ENCODE measurements around the gene STPG2.

Gene STPG2

GRCh38 chr4:98027827-98028226 is 115.4 kb downstream of the STPG2 start:
- Histone ChIP-seq H3K36me3 (ENCODE audit: control insufficient read depth, insufficient read depth, low read length) (no peaks in the 10 kb centered on the region), H3K4me3 (ENCODE audit: insufficient read depth, low read depth, low read length, poor library complexity, severe bottlenecking) (no peak overlapping the region), H3K4me1 (ENCODE audit: control insufficient read depth, insufficient read depth, low read length, poor library complexity, severe bottlenecking) (no peaks in the 10 kb centered on the region), H3K9me3 (ENCODE audit: control insufficient read depth, low read length) (no peaks in the 10 kb centered on the region), H3K27ac (ENCODE audit: insufficient read depth, low read length, poor library complexity, severe bottlenecking) (no peak overlapping the region), H3K27me3 (replicated peaks; ENCODE audit: control insufficient read depth, insufficient read depth, low read length, poor library complexity, severe bottlenecking) (no peaks in the 10 kb centered on the region)
- no peak for DNase-seq

GRCh38 chr4:98026362-98026761 is 116.9 kb downstream of the STPG2 start:
- Histone ChIP-seq H3K4me1 (ENCODE audit: control insufficient read depth, insufficient read depth, low read length, poor library complexity, severe bottlenecking) (no peaks in the 10 kb centered on the region), H3K27me3 (replicated peaks; ENCODE audit: control insufficient read depth, insufficient read depth, low read length, poor library complexity, severe bottlenecking) (no peaks in the 10 kb centered on the region), H3K9me3 (ENCODE audit: control insufficient read depth, low read length) (no peaks in the 10 kb centered on the region), H3K4me3 (ENCODE audit: insufficient read depth, low read depth, low read length, poor library complexity, severe bottlenecking) (no peak overlapping the region), H3K36me3 (ENCODE audit: control insufficient read depth, insufficient read depth, low read length) (no peaks in the 10 kb centered on the region), H3K27ac (ENCODE audit: insufficient read depth, low read length, poor library complexity, severe bottlenecking) (no peak overlapping the region)
- DNase-seq: no peak

GRCh38 chr4:98006814-98007412 is 136.4 kb downstream of the STPG2 start:
- H3K4me1 ChIP-seq (ENCODE audit: control insufficient read depth, insufficient read depth, low read length, poor library complexity, severe bottlenecking): no peaks in the 10 kb centered on the region
- no peak overlapping the region for H3K27ac ChIP-seq (ENCODE audit: insufficient read depth, low read length, poor library complexity, severe bottlenecking)
- DNase-seq: no peak
- H3K27me3 ChIP-seq (replicated peaks; ENCODE audit: control insufficient read depth, insufficient read depth, low read length, poor library complexity, severe bottlenecking): no peaks in the 10 kb centered on the region
- no peaks in the 10 kb centered on the region for H3K9me3 ChIP-seq (ENCODE audit: control insufficient read depth, low read length)
- H3K4me3 ChIP-seq (ENCODE audit: insufficient read depth, low read depth, low read length, poor library complexity, severe bottlenecking): no peak overlapping the region
- H3K36me3 ChIP-seq (ENCODE audit: control insufficient read depth, insufficient read depth, low read length): no peaks in the 10 kb centered on the region

GRCh38 chr4:98006060-98006459 is 137.2 kb downstream of the STPG2 start:
- H3K36me3 ChIP-seq (ENCODE audit: control insufficient read depth, insufficient read depth, low read length): no peaks in the 10 kb centered on the region

GRCh38 chr4:98000940-98001339 is 142.3 kb downstream of the STPG2 start:
- H3K4me1 ChIP-seq (ENCODE audit: control insufficient read depth, insufficient read depth, low read length, poor library complexity, severe bottlenecking): no peaks in the 10 kb centered on the region
- DNase-seq: no peak
- no peaks in the 10 kb centered on the region for H3K36me3 ChIP-seq (ENCODE audit: control insufficient read depth, insufficient read depth, low read length)
- no peaks in the 10 kb centered on the region for H3K9me3 ChIP-seq (ENCODE audit: control insufficient read depth, low read length)
- no peaks in the 10 kb centered on the region for H3K27me3 ChIP-seq (replicated peaks; ENCODE audit: control insufficient read depth, insufficient read depth, low read length, poor library complexity, severe bottlenecking)
- no peak overlapping the region for H3K4me3 ChIP-seq (ENCODE audit: insufficient read depth, low read depth, low read length, poor library complexity, severe bottlenecking)
- H3K27ac ChIP-seq (ENCODE audit: insufficient read depth, low read length, poor library complexity, severe bottlenecking): no peak overlapping the region

More at GRCh38 chr4:98006060-98006459, 137.2 kb downstream of the STPG2 start:
- Histone ChIP-seq H3K9me3 (ENCODE audit: control insufficient read depth, low read length) (no peaks in the 10 kb centered on the region), H3K27me3 (replicated peaks; ENCODE audit: control insufficient read depth, insufficient read depth, low read length, poor library complexity, severe bottlenecking) (no peaks in the 10 kb centered on the region), H3K27ac (ENCODE audit: insufficient read depth, low read length, poor library complexity, severe bottlenecking) (no peak overlapping the region), H3K4me3 (ENCODE audit: insufficient read depth, low read depth, low read length, poor library complexity, severe bottlenecking) (no peak overlapping the region), H3K4me1 (ENCODE audit: control insufficient read depth, insufficient read depth, low read length, poor library complexity, severe bottlenecking) (no peaks in the 10 kb centered on the region)
- DNase-seq: no peak

- DNase-seq: no peak
- no peak overlapping the region for H3K4me3 ChIP-seq (ENCODE audit: insufficient read depth, low read depth, low read length, poor library complexity, severe bottlenecking)
These were observed 145.1 kb downstream of the STPG2 start for GRCh38 chr4:97998203-97998602.

GRCh38 chr4:97994765-97995465 is 148.4 kb downstream of the STPG2 start:
- Histone ChIP-seq H3K4me1 (ENCODE audit: control insufficient read depth, insufficient read depth, low read length, poor library complexity, severe bottlenecking) (no peaks in the 10 kb centered on the region), H3K27me3 (replicated peaks; ENCODE audit: control insufficient read depth, insufficient read depth, low read length, poor library complexity, severe bottlenecking) (no peaks in the 10 kb centered on the region), H3K9me3 (ENCODE audit: control insufficient read depth, low read length) (no peaks in the 10 kb centered on the region), H3K4me3 (ENCODE audit: insufficient read depth, low read depth, low read length, poor library complexity, severe bottlenecking) (no peak overlapping the region), H3K36me3 (ENCODE audit: control insufficient read depth, insufficient read depth, low read length) (no peaks in the 10 kb centered on the region), H3K27ac (ENCODE audit: insufficient read depth, low read length, poor library complexity, severe bottlenecking) (no peak overlapping the region)
- DNase-seq: no peak

More at GRCh38 chr4:97998203-97998602, 145.1 kb downstream of the STPG2 start:
- H3K27me3 ChIP-seq (replicated peaks; ENCODE audit: control insufficient read depth, insufficient read depth, low read length, poor library complexity, severe bottlenecking): no peaks in the 10 kb centered on the region
- no peaks in the 10 kb centered on the region for H3K9me3 ChIP-seq (ENCODE audit: control insufficient read depth, low read length)
- H3K36me3 ChIP-seq (ENCODE audit: control insufficient read depth, insufficient read depth, low read length): no peaks in the 10 kb centered on the region
- no peak overlapping the region for H3K27ac ChIP-seq (ENCODE audit: insufficient read depth, low read length, poor library complexity, severe bottlenecking)
- H3K4me1 ChIP-seq (ENCODE audit: control insufficient read depth, insufficient read depth, low read length, poor library complexity, severe bottlenecking): no peaks in the 10 kb centered on the region

- no peak overlapping the region for H3K4me3 ChIP-seq (ENCODE audit: insufficient read depth, low read depth, low read length, poor library complexity, severe bottlenecking)
- H3K36me3 ChIP-seq (ENCODE audit: control insufficient read depth, insufficient read depth, low read length): no peaks in the 10 kb centered on the region
- no peak overlapping the region for H3K27ac ChIP-seq (ENCODE audit: insufficient read depth, low read length, poor library complexity, severe bottlenecking)
- H3K9me3 ChIP-seq (ENCODE audit: control insufficient read depth, low read length): no peaks in the 10 kb centered on the region
- no peaks in the 10 kb centered on the region for H3K4me1 ChIP-seq (ENCODE audit: control insufficient read depth, insufficient read depth, low read length, poor library complexity, severe bottlenecking)
- DNase-seq: no peak
- H3K27me3 ChIP-seq (replicated peaks; ENCODE audit: control insufficient read depth, insufficient read depth, low read length, poor library complexity, severe bottlenecking): no peaks in the 10 kb centered on the region
These were observed 152.9 kb downstream of the STPG2 start for GRCh38 chr4:97990409-97990808.

- Histone ChIP-seq H3K36me3 (ENCODE audit: control insufficient read depth, insufficient read depth, low read length) (no peaks in the 10 kb centered on the region), H3K27ac (ENCODE audit: insufficient read depth, low read length, poor library complexity, severe bottlenecking) (no peak overlapping the region), H3K27me3 (replicated peaks; ENCODE audit: control insufficient read depth, insufficient read depth, low read length, poor library complexity, severe bottlenecking) (no peaks in the 10 kb centered on the region), H3K4me1 (ENCODE audit: control insufficient read depth, insufficient read depth, low read length, poor library complexity, severe bottlenecking) (no peaks in the 10 kb centered on the region), H3K4me3 (ENCODE audit: insufficient read depth, low read depth, low read length, poor library complexity, severe bottlenecking) (no peak overlapping the region), H3K9me3 (ENCODE audit: control insufficient read depth, low read length) (no peaks in the 10 kb centered on the region)
- DNase-seq: no peak
These were observed 156.1 kb downstream of the STPG2 start for GRCh38 chr4:97987019-97987648.

- H3K36me3 ChIP-seq (ENCODE audit: control insufficient read depth, insufficient read depth, low read length): no peaks in the 10 kb centered on the region
- no peaks in the 10 kb centered on the region for H3K27me3 ChIP-seq (replicated peaks; ENCODE audit: control insufficient read depth, insufficient read depth, low read length, poor library complexity, severe bottlenecking)
- H3K4me3 ChIP-seq (ENCODE audit: insufficient read depth, low read depth, low read length, poor library complexity, severe bottlenecking): no peak overlapping the region
- H3K4me1 ChIP-seq (ENCODE audit: control insufficient read depth, insufficient read depth, low read length, poor library complexity, severe bottlenecking): no peaks in the 10 kb centered on the region
- no peak for DNase-seq
- no peak overlapping the region for H3K27ac ChIP-seq (ENCODE audit: insufficient read depth, low read length, poor library complexity, severe bottlenecking)
- no peaks in the 10 kb centered on the region for H3K9me3 ChIP-seq (ENCODE audit: control insufficient read depth, low read length)
These were observed 158.6 kb downstream of the STPG2 start for GRCh38 chr4:97984545-97985131.
